SU-DHL-6 (cell line): Measurements from ENCODE around the gene NIPAL4.

ENCODE experiments used
- CTCF ChIP-seq: fragments of 200-600 bp; sonication (generic); IDR thresholded peaks from one replicate; pipeline ENCODE4 v1.5.1; 2017; ENCODE audit warnings: antibody characterized with exemption, mild to moderate bottlenecking, low read length, moderate library complexity; ENCODE audit not compliant: insufficient read depth, poor library complexity, severe bottlenecking
- EZH2phosphoT487 ChIP-seq: fragments of 200-600 bp; sonication (generic), shearing (Covaris generic); conservative IDR thresholded peaks from 2 replicates; pipeline ENCODE4 v1.6.1; 2018; ENCODE audit warnings: mild to moderate bottlenecking, antibody characterized with exemption, low read length, moderate library complexity, mixed read lengths

- no peak for TF ChIP-seq CTCF
- no peak for TF ChIP-seq EZH2phosphoT487
Observed at GRCh38 chr5:157446412-157446935, 13.5 kb upstream of the NIPAL4 start.
